ENCODE data around the gene PPP1R1C. TPM values are rescaled to one million over a fixed set of nuclear protein-coding genes. Genes with fewer than 3 reads are reported as not detected.

The PPP1R1C gene
- total and polyA plus RNA-seq, 2 of the 13 experiments (the other 11 are each of a cell fraction or from before 2014, with no cell fraction given) = 1.5 to 3.5 TPM

DNA sequence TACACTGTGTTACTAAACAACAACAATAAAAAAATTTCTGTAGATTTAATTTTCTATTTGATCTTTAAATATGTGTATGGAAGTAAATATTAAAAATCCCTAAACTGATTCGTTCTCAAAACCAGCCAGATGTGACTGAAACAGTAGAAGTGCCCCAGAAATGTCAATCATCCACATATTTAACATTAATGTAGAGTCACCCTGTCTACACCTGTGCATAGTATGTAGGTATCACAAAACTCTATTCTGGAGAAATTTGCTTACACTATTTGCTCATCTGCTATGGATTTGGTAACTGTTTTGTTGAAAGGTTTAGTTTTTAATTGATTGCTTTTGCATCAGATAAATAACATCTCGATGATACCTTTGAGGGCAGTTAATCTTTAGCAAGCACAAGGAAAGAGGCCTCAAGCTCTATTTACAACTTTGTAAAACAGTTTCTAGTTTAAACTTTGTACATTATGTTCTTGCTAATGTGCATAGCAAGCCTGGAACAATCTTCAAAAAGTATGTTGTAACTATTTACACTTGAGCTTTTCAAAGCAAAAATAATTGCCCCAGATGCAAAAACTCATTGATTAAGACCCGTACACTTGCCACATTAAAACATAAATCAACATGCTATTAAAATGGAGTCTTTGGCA lies 76.8 kb downstream of the PPP1R1C start (continued):
- TF ChIP-seq, protein P1, sequence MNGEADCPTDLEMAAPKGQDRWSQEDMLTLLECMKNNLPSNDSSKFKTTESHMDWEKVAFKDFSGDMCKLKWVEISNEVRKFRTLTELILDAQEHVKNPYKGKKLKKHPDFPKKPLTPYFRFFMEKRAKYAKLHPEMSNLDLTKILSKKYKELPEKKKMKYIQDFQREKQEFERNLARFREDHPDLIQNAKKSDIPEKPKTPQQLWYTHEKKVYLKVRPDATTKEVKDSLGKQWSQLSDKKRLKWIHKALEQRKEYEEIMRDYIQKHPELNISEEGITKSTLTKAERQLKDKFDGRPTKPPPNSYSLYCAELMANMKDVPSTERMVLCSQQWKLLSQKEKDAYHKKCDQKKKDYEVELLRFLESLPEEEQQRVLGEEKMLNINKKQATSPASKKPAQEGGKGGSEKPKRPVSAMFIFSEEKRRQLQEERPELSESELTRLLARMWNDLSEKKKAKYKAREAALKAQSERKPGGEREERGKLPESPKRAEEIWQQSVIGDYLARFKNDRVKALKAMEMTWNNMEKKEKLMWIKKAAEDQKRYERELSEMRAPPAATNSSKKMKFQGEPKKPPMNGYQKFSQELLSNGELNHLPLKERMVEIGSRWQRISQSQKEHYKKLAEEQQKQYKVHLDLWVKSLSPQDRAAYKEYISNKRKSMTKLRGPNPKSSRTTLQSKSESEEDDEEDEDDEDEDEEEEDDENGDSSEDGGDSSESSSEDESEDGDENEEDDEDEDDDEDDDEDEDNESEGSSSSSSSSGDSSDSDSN (CRISPR knock-in tag; IDR thresholded peaks at IDR 0.05) = no peak
- TF ChIP-seq KDM6A (CRISPR knock-in tag; IDR thresholded peaks at IDR 0.05; ENCODE audit: low read depth) (peak; percentile 57; the same call in 1 of the 2 replicates), KLF11 (CRISPR knock-in tag; IDR thresholded peaks at IDR 0.05) (no peak), ZNF230 (CRISPR knock-in tag; IDR thresholded peaks at IDR 0.05) (no peak), HDAC1 (CRISPR knock-in tag; IDR thresholded peaks at IDR 0.05) (peak; percentile 39; the same call in 1 of the 2 replicates), ZNF619 (CRISPR knock-in tag; IDR thresholded peaks at IDR 0.05) (no peak), REXO4 (CRISPR knock-in tag; IDR thresholded peaks at IDR 0.05; ENCODE audit: borderline replicate concordance) (no peak), PTBP1 (IDR thresholded peaks at IDR 0.05; ENCODE audit: low read depth, low read length, poor library complexity, severe bottlenecking) (no peak), PAX8 (CRISPR knock-in tag; IDR thresholded peaks at IDR 0.05; ENCODE audit: borderline replicate concordance) (no peak), ZMYM4 (CRISPR knock-in tag; IDR thresholded peaks at IDR 0.05) (peak; percentile 32; the same call in 1 of the 2 replicates)
- TF ChIP-seq, protein P2, sequence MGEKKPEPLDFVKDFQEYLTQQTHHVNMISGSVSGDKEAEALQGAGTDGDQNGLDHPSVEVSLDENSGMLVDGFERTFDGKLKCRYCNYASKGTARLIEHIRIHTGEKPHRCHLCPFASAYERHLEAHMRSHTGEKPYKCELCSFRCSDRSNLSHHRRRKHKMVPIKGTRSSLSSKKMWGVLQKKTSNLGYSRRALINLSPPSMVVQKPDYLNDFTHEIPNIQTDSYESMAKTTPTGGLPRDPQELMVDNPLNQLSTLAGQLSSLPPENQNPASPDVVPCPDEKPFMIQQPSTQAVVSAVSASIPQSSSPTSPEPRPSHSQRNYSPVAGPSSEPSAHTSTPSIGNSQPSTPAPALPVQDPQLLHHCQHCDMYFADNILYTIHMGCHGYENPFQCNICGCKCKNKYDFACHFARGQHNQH (CRISPR knock-in tag; IDR thresholded peaks at IDR 0.05) = no peak
- TF ChIP-seq, protein P3, sequence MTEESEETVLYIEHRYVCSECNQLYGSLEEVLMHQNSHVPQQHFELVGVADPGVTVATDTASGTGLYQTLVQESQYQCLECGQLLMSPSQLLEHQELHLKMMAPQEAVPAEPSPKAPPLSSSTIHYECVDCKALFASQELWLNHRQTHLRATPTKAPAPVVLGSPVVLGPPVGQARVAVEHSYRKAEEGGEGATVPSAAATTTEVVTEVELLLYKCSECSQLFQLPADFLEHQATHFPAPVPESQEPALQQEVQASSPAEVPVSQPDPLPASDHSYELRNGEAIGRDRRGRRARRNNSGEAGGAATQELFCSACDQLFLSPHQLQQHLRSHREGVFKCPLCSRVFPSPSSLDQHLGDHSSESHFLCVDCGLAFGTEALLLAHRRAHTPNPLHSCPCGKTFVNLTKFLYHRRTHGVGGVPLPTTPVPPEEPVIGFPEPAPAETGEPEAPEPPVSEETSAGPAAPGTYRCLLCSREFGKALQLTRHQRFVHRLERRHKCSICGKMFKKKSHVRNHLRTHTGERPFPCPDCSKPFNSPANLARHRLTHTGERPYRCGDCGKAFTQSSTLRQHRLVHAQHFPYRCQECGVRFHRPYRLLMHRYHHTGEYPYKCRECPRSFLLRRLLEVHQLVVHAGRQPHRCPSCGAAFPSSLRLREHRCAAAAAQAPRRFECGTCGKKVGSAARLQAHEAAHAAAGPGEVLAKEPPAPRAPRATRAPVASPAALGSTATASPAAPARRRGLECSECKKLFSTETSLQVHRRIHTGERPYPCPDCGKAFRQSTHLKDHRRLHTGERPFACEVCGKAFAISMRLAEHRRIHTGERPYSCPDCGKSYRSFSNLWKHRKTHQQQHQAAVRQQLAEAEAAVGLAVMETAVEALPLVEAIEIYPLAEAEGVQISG (CRISPR knock-in tag; IDR thresholded peaks at IDR 0.05) = no peak
- TF ChIP-seq, protein P4, sequence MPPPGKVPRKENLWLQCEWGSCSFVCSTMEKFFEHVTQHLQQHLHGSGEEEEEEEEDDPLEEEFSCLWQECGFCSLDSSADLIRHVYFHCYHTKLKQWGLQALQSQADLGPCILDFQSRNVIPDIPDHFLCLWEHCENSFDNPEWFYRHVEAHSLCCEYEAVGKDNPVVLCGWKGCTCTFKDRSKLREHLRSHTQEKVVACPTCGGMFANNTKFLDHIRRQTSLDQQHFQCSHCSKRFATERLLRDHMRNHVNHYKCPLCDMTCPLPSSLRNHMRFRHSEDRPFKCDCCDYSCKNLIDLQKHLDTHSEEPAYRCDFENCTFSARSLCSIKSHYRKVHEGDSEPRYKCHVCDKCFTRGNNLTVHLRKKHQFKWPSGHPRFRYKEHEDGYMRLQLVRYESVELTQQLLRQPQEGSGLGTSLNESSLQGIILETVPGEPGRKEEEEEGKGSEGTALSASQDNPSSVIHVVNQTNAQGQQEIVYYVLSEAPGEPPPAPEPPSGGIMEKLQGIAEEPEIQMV (CRISPR knock-in tag; IDR thresholded peaks at IDR 0.05; ENCODE audit: low read depth) = no peak
- TF ChIP-seq, protein P5, sequence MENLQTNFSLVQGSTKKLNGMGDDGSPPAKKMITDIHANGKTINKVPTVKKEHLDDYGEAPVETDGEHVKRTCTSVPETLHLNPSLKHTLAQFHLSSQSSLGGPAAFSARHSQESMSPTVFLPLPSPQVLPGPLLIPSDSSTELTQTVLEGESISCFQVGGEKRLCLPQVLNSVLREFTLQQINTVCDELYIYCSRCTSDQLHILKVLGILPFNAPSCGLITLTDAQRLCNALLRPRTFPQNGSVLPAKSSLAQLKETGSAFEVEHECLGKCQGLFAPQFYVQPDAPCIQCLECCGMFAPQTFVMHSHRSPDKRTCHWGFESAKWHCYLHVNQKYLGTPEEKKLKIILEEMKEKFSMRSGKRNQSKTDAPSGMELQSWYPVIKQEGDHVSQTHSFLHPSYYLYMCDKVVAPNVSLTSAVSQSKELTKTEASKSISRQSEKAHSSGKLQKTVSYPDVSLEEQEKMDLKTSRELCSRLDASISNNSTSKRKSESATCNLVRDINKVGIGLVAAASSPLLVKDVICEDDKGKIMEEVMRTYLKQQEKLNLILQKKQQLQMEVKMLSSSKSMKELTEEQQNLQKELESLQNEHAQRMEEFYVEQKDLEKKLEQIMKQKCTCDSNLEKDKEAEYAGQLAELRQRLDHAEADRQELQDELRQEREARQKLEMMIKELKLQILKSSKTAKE (CRISPR knock-in tag; IDR thresholded peaks at IDR 0.05; ENCODE audit: borderline replicate concordance) = no peak
